CD4-positive, alpha-beta T cell treated with Interferon gamma for 1 hour (primary cell): ENCODE measurements around the gene COG2.
"Not testable (repeated sequence)": the region's sequence is repeated elsewhere in the genome, so short reads cannot be mapped to it uniquely, and the experiment has no call there.

ENCODE experiments used
- DNase-seq: peaks from one replicate; pipeline ENCODE4 v3.0.0-alpha.2; 2020

Gene COG2

DNA sequence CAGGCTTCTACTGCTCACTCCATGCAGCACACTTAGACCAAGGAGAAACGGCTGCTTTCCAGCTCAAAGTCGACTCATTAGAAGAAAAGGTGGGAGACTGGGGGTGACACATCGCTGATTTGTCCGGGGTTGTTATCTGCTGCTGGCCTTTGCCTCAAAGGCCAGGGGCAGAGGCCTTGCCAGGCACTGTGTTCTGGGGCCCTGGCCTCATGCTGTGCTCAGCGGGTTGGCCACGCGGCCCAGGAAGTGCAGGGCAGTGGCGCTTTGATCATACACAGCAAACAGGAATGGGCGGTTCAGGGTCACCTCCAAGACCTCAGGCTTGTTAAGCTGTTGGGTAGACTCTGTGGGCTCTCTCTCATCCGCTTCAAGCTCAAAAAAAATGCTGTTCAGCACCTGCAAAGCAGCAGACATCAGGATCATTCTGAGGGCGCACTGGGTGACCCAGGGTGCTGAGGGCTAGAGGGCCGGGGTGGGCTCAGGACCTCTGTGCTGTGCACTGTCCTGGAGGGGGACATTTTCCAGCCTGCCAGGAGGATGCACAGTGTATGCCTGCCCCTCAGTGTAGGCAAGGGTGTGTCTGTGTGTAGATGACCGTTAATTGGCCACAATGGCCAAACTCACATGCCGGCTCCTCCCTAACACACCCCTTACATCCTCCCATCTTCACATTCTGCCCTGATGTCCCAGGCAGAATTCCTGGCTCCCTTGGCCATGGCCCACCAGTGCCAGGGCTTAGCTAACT lies 60.8 kb downstream of the COG2 start:
- no peak for DNase-seq

DNA sequence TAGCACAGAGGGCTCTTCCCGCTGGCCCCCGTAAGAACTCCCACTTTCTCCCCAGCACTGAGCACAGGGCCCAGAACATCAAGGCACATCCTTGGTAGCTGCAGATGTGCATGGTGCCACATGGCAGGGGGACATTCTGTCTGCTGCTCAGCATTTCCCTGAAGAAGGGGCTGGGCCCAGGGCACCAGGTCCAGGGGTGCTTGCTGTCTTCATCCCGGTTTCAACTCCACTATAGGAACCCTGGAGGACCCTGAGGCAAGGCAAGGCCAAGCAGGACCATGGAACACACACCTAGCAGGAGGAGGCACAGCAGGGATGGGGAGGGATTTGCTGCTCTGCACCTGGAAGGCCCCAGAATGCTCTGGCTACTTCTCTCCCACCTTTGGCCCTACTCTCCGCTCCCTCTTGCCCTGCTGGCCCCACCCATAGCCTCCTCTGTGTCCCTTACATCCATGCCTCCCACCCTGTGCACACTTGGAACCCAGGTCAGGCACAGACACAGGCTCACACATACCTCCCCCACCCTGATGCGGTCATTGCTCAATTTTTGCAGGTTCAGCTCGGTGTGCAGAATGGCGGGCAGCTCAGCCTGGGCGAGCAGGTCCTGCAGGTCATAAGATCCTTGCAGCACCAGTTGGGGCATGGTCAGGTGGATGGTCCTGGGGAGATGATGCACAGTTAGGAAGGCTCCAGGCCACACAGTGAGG lies 61.6 kb downstream of the COG2 start:
- DNase-seq: no peak

DNA sequence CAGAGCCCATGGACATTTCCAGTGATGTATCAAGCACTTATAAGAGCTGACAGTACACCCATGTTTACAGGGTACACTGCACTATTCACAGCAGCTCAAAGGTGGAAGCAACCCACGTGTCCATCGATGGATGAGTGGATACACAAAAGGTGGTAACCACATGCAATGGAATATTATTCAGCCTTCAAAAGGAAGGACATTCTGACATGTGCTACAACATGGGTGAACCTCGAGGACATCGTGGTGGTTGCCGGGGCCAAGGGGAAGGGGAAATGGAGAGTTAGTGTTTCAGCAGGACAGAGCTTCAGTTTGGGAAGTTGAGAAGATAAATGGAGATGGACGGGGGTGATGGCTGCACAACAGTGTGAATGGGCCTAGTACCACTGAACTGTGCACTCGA lies 62.5 kb downstream of the COG2 start:
- no peak for DNase-seq

DNA sequence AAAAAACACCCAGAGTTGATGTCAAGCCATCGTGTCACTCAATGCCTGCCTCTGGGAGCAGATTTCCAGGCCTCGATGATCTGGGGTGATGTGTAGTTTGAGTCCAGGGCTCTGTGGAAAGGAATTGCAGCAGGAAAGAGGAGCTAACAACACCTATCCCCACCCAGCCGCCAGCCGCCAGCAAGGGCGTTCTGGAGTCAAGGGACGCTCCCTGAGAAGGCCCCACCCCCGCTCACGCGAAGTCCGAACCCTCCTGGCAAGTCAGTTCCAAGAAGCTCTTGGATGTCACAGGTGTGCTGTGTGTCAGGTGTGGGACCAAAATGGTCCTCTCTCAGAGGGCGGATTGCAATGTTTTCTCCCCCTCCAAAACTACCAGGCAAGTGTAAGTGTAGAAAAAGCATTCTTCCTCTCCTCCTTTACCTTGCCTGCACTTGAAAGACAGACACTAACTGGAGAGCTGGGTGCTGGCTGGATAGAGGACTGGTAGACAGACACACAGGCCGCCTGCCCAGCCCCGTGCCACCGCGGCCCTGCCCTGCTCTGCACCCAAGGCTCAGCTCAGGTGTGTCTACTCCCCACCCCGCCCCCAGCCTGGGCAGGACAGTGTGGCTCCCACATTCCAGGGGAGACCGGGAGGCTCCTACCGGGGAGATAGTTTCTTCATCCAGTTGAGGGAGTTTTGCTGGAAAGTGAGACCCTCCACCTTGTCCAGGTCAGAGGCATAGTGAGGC lies 63.2 kb downstream of the COG2 start:
- no peak for DNase-seq

DNA sequence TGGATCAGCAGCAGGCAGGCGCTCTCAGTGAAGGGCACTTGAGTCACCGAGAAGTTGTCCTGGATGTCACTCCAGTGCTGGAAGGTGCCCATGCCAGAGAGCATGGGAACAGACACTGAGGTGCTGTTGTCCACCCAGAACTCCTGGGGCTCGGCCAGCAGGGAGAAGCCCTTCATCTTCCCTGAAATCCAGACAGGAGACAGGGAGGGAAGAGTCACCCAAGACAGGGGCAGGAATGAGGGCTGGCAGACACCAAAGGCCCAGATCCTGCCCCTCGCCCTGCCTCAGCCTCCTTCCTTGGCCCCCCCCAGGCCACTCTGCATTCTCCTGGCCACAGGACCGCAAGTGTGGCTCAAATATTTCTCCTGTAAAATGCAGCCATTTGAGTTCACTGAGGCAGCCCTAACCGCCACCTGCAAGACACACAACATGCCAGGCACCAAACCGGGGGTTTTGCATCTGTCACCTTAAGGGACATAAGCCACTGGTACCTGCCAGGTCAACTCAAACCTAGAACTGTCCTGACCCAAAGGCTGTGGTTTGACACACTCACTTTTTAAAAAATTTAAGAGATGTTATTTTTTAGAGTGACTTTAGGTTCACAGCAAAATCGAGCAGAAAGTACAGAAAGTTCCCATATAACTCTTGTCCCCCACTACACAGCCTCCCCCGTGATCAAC lies 63.9 kb downstream of the COG2 start:
- no peak for DNase-seq

DNA sequence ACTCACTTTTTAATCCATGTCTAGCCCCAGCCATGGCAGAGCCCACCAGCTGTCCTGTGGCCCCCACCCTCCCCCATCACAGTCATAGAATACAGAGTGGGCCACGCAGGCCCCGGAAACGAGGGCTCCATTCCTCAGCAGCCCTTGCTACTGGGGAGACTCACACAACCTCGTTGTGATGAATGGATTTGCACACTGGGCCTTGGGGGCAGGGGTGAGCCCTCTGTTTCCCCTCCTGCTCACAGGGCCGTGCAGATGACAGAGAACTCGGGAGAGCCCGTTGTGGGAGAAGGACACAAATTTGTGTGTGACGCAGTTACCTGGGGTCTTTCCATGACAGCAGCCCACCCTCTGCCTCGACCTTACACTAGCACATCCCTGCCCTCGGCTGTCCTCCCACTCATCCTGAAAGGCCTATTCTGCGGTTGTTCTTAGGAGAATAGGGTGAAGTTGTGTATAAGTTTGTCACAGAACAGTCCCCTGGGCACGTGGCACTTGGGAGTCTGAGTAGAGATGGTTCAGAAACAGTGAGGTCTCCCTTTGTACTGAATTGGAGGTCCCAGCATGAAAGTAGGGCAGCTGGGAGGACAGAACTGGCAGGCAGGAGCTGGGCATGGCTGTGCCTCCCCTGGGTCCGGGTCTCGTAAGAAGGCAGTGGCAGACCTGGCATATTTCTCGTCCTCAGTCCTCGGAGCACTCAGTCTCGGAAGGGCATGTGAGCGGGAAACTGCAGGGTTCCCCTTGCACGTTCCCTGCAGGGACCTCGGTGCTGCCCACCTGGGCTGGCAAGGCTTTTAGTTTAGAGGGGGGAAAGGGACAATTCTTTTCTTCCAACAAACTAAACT lies 64.8 kb downstream of the COG2 start:
- no peak for DNase-seq

DNA sequence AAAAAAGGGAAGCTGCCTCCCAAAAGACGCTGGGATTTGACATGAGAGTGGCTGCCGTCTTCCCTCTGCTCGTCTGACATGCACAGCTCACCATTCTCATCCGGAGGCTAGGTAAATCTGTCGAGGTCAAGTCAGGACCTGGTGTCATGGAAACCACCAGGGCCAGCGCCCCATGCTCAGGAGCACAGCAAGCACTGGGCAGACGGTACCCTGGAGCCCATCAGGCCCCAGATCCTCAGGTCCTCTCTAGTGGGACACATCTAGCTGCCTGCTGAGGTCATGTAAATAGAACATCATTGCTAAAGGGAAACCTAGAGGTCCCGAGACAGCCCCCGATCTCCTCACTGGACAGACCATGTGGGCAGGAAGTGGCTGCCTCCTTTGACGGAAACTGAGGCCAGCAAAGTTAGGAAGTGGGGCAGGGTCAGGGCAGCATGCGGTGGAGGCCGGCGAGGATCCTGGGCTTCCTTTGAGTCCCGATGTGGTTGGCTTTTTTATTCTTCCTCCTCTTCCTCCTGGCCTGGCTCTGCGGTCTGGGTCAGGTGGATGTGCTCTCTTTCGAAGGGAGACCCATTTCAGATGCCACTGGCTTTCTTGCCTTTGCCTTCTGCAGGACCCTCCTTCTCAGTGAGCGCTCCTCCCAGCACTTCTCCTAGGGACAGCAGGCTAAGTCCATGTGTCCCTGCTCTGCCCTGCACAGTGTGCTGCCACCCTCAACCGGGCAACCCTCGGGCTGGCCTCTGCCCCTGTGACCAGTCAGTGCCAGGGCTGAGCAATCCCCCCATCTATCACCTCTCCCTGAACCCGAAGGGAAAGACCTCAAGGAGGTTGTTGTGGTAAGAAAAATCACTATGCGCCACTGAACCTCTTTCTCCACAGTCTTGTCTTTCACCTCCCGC lies 65.7 kb downstream of the COG2 start:
- no peak for DNase-seq

DNA sequence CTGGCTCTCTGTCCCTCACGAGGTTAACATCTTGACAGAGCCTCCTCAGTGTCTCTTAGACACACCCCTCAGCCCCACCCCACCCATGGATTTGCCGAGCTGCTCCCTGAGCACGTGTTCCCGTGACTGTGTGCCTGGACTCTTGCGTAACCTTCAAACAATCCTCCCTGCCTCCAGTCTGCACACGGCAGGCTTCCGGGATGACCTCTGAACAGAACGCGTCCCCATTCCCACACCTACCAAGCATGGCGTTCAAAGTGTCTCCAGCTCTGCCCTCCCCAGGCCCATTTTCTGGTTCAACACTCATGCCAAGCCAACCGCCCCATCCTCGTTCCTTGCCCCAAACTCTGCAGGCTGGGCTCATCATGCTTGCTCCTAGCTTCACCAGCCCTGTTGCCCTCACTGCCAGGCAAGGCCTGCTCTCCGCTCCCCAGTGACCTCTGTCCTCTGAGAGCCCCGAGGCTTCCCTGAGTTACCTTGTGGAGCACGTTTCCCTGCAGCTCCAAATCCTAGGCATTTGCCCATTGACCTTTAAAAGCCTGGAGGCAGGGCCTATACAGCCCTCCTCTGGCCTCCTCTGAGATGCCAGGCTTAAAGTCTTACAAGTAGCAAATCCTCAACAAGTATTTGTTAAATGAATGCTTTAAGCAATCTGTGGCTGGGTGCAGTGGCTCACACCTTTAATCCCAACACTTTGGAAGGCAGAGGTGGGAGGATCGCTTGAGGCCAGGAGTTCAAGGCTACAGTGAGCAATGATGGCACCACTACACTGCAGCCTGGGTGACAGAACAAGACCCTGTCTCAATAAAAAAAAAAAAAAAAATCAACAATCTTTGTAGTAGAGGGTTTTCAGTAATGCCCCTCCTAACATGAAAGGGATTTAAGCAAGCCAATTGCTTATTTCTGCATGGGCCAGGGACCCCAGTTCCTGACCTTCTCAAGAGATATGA lies 66.6 kb downstream of the COG2 start:
- DNase-seq: no peak

DNA sequence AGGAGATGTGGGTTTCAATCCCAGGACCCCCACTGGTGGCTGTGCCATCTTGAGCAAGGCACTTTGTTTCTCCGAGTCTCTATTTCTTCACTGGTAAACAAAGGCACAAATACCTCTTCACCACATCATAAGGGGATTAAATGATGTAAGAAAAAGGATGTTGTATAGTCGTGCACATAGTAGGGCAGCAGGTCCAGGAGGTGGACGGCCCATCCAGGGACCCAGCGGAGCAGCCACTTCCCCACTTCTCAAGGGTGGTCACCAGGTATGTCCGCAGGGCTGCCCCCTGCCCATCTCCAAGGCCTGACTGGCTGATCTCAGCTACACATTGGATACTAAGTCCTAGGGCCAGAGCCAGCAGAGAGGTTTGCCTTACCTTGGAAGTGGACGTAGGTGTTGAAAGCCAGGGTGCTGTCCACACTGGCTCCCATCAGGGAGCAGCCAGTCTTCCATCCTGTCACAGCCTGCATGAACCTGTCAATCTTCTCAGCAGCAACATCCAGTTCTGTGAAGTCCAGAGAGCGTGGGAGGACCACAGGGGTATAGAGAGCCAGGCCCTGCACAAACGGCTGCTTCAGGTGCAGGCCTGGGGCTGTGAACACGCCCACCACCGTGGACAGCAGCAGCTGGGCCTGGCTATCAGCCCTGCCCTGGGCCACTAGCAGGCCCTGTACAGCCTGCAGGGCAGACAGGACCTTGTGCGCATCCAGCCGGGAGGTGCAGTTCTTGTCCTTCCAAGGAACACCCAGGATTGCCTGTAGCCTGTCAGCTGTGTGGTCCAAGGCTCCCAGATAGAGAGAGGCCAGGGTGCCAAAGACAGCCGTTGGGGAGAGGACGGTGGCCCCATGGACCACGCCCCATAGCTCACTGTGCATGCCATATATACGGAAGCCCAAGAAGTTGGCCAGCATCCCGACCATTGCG lies 67.6 kb downstream of the COG2 start:
- no peak for DNase-seq

DNA sequence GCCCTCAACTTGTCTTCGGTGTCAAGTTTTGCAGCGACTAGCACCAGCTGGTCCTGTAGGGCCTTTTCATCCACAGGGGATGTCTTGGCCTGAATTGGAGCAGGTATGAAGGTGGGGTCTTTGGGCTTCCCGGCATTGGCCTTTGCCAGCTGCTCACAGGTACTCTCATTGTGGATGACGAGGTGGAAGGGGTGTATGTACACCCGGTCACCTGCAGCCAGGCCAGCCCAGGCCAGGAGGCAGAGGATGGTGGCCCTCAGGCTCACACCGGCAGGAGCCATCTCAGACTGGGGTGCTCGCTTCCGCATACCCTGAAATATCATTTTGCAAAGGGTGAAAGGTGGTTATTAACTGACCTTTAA lies 68.2 kb downstream of the COG2 start:
- no peak for DNase-seq

DNA sequence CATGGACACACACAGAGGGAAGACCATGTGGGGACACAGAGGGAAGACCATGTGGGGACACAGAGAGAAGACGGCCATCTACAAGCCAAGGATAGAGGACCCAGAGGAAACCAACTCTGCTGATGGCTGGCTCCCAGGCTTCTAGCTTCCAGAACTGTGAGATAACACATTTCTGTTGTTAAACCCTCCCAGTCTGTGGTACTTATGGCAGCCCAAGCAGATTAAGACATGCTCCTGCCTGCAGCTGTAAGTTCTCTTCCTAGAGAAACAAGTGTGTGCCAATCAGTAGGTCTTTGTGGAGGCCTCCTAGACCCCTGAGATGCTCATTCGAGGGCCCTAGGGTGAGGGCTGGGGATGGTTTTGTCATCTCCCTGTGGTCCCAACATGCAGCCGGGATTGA lies 69.0 kb downstream of the COG2 start:
- no peak for DNase-seq

DNA sequence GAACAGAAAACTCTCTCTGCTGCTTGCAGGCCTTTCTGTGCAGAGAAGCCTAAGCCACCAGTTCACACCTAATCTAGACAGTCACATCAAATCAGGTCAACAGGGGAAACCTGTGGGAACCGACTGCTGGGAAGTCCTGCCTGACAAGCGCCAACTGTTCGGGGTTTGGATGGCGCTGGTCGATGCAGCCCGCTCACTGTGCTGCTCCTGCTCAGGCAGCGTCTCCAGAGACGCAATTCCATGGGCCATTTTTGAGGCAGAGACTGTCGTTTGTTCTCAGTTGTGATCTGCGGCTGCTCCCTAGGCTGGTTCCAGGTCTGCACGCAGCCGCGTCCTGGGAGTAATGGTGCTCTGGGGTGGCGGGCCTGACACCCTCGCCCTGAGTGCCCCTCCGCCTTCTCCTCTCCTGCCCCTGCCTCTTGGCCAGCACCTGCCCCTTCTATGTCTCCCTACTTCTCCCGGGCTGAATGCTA lies 70.2 kb downstream of the COG2 start:
- no peak for DNase-seq

DNA sequence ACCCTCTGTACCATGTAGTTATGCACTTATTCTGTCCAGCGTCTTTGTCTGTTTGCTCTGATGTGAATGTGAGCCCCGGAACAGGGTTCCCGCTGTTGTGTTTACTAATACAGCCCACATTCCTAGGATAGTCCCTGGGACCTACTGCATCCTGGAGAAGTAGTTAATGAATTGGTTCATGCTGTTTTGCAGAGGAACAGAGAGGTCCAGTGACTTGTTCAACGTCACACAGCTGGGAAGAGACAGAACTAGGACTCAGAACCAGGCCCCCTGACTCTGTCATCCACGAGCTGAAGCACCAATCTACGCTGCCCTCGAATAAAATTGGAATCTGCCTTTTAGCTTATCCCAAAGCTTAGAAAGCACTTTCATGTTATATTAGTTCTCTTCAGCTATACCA lies 70.9 kb downstream of the COG2 start:
- no peak for DNase-seq

DNA sequence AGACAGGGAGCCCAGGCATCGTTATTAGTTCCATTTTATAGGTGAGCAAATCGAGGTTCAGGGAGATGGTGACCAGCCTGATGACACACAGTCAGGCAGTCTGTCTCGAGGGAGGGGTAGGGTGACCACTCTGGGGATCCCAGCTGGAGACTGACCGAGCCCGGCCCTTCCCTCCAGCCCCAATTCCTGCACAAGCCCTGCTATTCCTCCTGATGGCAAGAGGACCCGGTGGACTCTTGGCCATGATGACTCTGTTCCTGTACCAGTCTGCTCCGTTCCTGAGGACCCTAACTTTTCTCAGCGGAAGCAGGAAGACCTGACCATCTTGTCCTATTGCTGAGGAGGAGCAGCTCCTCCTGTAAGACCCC lies 71.2 kb downstream of the COG2 start:
- DNase-seq: no peak

DNA sequence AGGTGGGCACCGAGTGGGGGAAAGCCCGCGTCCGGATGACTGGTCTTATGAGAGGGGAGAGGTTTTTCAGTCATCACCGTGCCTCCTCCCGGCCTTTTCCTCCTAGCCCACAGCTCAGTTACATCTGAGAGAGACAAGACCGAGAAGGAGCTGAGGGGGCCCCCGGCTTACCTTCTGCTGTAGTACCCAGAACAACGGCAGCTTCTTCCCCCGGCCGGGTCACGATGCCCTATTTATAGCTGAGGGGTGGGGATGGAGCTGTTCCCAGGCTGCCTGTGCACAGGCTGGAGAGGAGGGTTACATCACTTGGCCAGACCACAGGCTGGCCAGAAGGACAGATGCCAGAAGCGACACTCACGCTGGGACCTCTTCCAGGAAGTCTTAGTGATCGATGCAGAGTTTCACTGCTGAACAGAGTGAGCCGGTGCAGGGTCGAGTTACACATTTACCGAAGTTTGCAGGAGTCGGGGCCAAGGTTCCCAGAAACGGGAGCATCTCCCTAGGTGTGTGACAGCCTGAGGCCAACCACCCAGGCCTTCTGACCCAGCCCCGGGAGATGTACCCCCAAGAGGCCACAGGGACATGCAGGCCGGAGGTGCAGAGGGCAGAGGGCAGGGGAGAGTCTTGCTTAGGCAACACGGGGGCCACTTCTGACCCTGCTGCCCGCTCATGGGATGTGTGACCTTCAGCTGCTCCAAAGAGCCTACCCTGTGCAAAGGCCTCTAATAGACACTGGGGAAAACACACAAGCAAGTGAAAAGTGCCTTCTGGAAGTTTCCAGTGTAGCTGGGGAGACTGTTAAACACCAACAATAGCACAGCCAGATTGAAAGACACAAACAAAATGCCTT lies 71.9 kb downstream of the COG2 start, which contains the start of gene AGT:
Gene AGT (minus strand): TSS at position 208 of the 850 bp plus-strand sequence. CDS start 3,299 bp downstream, outside the sequence.
- no peak for DNase-seq

DNA sequence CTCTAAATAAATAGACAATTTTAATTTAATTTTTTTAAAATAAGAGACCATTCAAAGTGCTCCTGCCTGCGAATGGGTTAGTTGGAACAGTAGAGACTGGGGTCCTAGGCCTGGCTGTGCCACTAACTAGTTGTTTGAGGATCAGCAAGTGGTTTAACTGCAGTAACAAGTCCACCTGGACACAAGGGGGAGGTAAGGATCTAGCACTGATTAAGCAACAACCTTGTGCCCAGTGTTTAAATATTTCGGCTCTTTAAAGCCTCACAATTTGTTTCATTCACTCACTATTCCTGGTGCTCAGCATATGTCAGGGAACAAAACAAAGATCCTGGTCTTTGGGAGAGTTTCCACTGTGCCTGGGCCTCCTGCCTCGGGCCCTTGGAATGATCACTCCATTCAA lies 73.2 kb downstream of the COG2 start:
- DNase-seq: no peak

DNA sequence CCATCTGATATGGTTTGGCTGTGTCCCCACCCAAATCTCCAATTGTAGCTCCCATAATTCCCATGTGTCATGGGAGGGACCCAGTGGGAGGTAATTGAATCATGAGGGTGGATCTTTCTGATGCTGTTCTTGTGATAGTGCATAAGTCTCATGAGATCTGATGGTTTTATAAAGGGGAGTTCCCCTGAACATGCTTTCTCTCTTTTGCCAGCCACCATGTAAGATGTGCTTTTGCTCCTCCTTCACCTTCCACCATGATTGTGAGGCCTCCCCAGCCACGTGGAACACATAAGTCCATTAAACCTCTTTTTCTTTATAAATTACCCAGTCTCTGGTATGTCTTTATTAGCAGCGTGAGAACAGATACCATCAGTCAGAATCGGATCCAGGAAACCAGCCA lies 74.2 kb downstream of the COG2 start:
- not testable (repeated sequence) for DNase-seq

DNA sequence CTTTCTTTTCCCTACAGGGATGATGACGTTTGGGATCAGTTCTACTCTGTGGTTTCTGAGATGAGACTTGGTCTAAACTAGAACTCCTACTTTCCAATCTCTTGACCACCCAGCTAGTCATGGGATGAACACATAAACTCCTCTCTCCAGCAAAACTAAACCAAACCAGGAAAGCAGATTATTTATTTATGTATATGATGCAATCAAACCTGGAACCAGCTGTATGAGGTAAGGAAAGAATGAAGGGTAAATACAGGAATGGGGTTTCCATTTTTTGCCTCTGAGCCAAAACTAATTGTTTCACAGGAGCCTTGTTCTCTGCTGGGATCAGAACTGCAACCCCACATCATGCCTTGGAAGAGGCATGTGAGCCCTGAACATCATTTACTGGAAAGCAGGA lies 75.0 kb downstream of the COG2 start:
- no peak for DNase-seq
